Suppressor macrophage treated with lipopolysaccharide for 1 hour (primary cell): ENCODE measurements around the gene AGFG2.
A peak's percentile ranks its signal among the peaks of the same experiment; 100 is the strongest.
"Not testable (repeated sequence)": the region's sequence is repeated elsewhere in the genome, so short reads cannot be mapped to it uniquely, and the experiment has no call there.

Experiments used
- DNase-seq, 3 donors: peaks; one replicate each; pipeline ENCODE4 v3.0.0-alpha.2; 2020 to 2022

AGFG2 gene

DNA sequence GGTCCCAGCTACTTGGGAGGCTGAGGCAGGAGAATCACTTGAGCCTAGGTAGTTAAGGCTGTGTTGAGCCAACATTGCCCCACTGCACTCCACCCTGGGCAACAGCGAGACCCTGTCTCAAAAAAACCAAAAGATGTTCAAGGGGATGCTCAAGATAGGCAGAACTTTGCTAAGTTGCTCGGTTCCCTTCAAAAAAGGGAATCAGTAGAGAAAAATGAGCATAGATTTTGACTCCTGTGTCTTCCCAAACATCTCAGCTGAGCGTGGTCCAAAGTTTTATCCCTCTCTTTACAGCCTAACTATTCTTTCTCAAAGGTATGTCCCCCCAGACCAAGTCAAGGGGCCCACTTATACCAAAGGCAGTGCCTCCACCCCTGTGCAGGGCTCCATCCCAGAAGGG lies 14.0 kb downstream of the AGFG2 start:
- no peak for DNase-seq

DNA sequence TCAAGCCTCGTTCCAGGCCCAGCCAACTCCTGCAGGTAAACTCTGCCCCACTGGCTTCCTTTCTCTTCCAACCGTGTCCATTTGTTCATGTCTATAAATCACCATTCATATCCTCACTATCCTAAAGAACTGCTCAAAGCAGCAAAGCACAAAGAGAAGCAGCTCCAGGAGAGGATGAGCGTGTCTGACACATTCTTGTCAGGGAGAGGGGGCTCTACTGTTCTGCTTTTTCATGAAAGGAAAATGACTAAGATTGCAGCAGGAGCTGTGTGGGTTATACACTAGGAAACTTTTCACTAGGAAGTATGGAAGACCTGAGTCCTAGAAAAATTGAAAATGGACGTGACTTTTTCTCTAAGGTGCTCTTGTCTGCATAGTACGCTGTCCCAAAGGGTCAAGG lies 16.7 kb downstream of the AGFG2 start:
- DNase-seq: peak; percentile 41 to 62 (median 53)

DNA sequence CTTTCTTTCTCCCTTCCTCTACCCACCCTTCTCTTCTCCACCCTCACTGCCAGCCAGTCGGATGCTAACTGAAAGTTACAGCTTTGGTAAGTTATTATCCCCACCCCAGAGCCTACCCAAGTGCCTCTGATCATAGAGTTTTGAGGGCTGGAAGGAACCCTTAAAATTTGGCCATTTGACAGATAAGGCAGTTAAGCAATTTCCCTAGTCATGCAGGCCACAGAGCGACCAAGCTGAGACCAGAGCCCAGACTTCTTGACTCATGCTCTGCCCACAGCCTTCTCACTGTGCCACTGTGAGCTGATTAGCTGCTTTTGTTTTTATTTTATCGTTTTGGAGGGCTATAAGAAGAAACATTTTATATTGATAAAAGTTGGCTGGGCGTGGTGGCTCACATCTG lies 17.5 kb downstream of the AGFG2 start:
- DNase-seq: peak; percentile 74 to 81 (median 77)

DNA sequence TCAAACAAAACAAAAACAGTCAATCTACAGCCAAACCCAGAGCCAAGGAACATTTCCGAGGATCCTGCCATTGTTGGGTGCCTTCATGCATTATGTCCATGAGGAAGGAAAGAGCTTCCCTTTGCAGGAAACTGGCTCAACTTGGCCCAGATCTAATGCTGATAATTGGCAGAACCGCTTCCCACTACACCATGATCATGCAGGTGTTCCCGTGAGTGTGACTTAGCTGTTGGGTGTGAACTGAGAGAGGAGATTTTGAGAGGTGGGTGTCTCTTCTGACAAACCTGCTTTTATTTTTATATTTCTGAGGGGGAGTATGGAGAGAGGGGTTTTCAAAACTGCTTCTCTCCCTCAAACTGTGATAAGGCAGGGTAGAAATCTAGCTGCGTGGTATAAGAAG lies 20.1 kb downstream of the AGFG2 start:
- DNase-seq: no peak

DNA sequence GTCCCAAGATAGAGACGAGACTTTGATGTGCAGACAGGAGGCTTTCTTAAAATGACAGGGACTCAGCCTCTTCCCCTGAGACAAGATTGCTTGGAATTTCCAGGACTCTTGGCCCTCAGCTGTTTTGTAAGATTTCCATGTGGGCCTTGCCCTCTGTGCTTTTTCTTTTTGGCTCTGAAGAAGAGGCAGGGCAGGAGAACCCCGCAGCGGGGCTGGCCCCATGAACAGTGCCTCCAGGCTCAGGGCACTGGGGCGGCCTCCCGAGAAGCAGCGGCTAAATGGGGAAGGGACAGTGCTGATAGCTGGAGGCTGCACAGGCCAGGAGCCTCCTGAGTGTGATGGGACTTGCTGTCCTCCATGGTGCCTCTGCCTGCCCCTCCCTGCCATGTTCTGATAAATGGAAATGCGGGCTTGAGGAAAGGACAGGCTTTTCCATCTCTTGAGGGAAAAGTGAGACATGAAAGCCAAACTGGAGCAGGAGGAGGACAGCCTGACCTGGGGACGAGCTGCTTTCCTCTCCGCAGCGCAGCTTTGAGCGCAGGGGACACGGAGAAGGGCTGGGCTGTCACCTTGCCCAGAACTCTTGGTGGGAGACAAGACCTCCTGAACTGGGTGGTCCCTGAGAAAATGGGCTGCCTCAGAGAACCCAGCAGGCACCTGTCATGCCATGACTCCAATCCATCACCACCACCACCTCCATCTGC lies 22.6 kb downstream of the AGFG2 start:
- DNase-seq: no peak

DNA sequence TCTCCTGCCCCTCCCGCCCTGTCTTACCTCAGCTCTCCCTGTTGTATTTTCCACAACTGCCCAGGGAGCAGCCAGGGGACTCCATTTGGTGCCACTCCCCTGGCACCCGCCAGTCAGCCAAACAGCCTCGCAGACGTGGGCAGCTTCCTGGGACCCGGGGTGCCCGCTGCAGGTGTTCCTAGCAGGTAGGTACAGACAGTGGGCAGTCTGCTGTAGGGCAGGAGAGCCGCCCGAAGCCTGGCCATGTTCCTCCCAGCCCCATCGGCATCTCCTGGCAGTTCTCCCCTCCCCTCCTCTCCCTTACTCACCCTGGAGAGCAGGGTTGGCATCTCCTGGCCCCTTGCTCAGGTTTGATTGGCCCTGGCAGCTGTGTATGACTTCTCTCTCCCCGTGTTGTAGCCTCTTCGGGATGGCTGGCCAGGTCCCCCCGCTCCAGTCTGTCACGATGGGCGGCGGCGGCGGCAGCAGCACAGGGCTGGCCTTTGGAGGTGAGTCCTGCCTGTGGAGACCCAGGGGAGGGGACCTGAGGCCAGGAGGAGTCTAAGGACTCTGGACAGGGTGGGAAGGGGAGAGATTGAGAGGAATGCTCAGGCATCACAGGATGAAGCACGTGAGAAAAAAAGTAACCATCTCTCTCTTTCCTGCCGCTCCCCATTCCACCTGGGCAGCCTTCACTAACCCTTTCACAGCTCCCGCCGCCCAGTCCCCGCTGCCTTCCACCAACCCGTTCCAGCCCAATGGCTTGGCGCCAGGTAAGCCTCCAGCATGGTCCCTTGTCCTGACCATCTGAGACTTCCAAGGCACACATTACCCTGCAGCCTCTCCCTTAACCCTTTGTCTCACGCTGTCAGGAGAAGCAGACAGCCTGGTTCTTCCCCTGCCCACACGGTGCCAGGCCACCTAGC lies 23.4 kb downstream of the AGFG2 start:
- no peak for DNase-seq

DNA sequence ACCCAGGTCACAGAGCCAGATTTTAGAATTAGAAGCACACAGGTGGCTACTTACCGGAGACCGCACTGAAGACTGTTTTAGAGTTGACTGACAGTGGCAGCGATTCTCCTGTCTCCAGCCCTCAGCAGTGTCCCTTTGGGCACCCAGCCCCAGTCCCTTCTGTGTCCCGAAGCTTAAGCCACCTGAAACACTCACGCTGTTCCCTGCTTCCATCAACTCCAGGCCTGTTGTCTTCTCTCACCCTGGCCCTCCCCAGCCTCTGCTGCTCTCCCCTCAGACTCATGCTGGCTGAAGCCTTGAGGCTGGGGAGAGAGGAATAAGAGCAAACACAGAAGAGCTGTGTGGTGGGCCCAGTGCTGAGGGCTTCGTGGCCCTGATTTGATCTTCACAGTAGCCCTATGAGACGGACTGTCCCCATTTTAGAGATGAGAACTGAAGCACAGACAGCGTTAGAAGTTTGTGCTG lies 24.1 kb downstream of the AGFG2 start:
- DNase-seq: no peak

DNA sequence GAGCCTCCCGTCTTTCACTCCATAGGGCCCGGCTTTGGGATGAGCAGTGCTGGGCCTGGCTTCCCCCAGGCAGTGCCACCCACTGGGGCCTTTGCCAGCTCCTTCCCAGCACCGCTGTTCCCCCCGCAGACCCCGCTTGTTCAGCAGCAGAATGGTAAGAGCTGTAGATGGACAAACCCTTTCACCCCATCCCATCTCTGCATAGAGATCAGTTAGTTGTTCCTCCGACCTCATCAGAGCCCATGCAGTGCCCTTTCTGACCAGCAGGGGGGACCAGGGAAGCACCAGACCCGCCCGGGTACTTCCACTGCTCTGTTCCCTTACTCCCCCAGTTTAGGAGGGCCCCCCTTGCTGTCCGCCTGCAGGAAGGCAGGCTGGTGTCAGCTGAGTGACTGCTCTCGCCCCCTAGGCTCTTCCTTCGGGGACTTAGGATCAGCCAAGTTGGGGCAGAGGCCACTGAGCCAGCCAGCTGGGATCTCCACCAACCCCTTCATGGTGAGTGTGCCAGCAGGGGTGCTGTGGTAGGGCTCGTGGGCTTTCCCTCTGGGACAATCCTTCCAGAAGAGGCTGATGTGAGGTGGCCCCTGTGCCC lies 24.9 kb downstream of the AGFG2 start:
- DNase-seq: peak; percentile 80 to 91 (median 83)

DNA sequence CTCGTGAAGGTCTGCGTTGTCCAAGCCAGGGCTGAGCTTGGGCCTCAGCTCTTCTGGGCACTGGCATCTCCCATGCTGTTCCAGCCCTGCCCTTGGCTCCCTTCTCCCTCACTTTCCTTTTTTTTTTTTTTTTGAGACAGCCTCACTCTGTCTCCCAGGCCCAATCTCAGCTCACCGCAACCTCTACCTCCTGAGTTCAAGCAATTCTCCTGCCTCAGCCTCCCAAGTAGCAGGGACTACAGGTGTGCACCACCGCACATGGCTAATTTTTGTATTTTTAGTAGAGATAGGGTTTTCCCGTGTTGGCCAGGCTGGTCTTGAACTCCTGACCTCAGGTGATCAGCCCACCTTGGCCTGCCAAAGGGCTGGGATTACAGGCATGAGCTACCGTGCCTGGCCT lies 25.4 kb downstream of the AGFG2 start:
- DNase-seq: not testable (repeated sequence)

DNA sequence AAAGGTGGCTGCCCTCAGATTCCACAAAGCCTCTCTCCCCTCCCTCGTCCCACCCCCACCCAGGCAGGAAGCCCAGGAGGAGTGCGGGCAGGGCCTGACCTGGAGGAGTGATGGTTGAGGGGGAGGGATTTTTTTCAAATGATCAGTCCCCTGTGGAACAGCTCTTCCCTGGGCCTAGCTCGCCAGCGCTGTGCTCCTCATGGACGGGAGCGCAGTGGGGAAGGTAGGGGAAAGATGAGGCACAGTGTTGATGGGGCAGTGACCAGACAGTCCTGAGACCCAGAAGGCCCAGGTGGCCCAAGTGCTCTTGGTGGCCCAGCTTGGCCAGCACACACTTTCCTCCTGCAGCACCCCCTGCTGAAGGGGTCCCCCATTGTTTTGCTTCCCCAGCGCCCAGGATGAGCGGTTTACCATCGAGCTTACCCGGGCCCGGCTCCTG lies 26.1 kb downstream of the AGFG2 start:
- DNase-seq: no peak

DNA sequence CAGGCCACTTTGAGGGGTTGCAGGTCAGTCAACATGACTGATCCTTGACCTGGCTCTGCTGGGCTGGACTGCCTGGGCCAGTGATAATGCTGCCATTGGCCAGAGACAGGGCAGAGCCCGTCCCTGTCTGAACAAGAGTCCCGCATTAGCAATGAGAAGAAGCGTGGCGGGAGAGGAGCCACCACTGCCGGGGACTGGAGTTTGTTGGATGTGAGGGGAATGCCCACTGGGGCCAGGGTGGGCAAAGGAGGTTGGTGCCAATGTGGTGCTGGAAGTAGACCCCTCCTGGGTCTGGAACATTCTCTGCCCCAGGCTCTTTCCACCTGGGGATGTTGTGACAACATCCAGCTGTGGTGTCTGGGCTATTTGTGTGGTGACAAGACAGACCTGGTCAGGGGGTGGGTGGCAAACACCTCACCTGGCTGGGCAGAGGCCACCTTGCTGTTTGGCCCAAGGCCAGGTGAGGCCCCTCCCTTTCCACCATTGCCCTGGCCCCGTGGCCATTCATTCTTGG lies 27.1 kb downstream of the AGFG2 start:
- no peak for DNase-seq

DNA sequence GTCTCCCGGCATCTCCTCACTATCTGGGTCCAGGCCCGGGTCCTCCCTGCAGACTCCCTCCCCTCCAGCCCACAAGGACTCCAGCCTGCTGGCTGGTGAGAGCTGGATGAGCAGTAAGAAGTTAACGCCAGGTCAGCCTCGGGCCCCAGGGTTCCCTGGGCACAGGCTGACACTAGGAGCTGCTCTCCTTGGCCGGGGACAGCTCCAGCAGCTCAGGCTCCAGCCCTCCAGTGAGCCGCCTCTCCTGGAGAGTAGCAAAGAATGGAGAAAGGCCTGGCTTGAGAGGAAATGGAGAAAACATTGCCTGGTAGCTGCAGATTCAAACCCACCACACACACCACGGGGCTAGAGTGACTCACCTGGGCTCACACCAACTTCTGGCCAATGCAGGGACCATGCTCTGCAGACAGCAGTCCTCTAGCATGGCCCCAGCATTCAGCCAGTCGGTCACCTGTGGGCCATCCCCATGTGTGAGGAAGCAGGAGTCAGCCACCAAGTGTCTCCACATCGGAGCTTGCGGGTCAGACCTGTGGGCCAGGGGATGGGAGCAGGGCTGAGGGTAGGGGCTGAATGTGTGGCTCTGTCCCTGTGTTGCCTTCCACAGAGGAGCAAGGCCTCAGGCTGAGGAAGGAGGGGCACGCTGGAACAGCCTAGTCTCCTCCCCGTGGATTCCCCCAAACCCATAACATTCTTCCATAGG lies 28.2 kb downstream of the AGFG2 start:
- DNase-seq: no peak

DNA sequence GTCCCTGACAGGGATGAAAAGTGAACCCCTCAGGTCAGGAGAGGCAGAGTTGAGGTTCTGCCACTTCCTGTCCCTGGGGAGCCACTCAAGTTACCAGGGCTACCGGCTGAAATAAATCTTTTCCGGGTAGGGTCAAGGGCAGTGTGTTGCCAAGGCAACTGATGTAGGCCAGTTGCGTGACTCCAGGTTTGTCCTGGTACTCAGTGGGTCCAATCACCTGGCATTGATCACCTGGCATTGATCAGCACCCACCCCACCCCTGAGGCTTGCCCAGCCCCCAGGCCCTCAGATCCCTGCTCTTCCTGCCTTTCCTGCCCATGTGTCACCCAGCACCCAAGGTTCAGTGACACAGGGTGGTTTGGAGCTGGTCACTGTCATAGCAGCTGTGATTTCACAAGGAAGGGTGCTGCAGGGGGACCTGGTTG lies 28.8 kb downstream of the AGFG2 start:
- DNase-seq: no peak

DNA sequence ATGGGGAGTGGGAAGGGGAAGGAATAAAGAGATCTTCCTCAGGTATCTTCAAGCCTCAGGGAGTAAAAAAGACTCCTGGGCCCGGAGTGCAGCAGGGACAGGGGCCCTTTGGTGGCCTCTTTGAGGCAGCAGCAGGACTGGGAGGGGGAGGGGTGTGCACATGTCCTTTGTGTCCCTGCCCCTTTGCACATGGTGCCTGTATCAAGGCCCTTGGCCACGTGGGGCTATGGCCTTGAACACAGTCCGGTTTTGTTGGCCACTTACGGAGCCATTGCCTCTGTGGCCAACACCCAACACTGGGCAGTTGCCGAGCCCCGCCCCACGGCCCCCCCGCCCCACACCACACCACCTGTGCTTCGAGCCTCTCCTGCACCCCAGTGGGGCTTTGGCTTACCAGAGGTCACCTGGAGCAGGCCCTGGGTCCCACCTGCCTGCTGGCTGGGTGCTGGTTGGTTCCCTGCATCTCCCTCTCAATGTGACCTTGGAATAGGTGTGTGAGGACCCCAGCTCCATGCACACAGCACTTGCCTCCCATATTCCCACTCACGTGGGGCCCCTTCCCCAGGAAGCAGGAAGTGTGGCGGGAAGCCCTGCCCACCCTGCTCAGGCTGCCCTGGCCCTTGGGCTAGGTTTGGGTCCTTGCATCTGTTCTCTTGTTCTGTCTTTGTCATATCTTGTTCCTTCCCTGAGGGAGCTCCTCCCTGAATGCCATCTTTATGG lies 29.3 kb downstream of the AGFG2 start:
- DNase-seq: no peak

DNA sequence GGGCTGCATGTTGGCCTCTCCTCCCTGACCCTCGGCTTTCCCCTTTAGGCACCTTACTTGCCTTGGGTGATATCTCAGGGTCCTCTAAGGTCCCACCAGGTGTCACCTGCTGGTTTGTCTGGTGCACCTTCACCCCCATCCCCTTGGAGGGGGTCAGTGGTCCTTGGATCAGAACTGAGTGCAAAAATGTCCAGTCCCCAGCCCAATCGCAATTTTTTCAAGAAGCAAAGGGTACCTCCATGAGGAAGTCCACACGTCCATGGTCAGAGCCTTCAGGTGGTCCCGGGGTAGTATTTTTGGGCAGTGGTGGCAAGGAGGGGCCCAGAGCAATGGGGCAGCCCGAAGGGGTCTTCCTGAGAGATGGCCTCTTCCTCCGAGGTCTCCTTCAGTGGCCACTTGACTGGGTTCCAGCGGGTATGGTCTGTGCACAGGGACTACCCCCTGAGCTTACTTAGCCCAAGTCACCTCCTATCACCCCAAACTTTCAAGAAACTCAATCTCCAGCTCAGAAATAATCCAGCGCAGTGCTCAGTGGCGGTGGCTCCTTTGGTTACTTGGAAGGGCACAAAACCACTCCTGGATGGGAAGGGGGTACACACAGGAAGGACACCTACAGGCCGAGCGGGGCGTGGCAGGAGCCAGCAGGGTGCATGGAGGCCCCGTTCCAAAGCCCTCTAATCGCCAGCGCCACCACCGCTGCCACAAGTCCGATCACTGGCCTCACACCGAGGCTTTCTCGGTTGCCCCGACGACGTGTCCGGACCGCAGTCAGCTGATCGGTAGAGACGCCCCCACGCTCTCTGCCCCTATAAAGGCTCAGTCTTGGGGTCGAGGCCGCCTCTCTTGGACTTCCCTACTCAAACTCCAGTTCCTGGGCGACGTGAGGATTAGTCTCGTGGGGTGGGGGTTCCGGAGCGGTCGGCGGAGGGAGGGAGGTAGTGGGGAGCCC lies 30.2 kb downstream of the AGFG2 start:
- DNase-seq: peak; percentile 55 to 72 (median 64)

DNA sequence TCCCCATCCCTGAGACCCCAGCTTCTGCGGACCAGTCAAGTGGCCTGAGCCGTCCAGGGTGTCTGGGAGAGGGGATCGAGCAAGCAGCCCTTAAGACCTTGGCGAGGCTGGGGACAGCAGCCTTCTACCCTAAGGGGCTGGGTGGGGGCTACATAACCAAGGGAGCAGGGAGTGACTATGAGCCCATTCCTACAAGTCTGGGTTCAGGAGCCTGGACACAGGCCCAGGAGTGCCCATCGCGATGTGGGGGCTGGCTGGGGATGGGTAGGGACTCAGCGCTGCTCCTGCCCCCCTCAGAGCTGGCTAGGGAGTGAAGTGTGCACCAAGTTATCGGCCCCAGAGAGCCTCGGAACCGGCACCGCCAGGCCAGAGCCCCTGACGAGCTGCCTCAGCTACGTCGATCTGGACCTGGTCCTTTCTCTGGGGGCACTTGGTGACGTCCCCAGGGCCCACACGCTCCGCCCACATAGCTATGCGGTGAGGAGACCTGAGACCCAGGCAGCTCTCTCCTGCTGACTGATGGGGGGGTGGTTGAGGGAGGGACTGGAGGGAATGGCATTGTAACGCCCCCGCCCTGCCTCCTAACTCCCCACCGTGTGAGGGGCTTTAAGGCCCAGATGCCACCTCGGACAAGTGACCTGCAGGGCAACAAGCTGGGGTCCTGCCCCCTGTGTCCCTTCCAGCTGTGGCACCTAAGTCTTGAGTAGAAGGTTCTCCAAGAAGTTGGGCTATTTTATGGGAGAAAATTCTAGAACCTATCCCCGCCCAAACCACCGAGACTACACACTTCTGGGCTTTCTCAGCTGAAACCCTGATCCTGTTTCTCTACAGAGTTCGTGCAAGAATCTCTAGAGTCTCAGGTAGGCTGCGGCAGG lies 32.2 kb downstream of the AGFG2 start:
- DNase-seq: no peak

DNA sequence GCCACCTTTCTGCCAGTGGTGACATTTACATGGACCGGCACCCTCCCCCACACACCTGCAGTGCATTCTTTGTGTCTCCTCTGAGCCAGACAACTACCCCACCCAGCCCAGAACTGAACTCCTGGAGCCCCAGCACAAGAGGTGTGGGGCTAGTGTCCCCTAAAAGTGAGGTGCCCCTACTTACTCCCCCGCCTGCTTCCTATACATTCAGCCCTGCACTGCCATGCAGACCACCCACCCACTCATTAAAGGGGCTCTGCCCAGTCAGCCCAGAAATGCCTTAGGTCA lies 32.8 kb downstream of the AGFG2 start:
- no peak for DNase-seq

DNA sequence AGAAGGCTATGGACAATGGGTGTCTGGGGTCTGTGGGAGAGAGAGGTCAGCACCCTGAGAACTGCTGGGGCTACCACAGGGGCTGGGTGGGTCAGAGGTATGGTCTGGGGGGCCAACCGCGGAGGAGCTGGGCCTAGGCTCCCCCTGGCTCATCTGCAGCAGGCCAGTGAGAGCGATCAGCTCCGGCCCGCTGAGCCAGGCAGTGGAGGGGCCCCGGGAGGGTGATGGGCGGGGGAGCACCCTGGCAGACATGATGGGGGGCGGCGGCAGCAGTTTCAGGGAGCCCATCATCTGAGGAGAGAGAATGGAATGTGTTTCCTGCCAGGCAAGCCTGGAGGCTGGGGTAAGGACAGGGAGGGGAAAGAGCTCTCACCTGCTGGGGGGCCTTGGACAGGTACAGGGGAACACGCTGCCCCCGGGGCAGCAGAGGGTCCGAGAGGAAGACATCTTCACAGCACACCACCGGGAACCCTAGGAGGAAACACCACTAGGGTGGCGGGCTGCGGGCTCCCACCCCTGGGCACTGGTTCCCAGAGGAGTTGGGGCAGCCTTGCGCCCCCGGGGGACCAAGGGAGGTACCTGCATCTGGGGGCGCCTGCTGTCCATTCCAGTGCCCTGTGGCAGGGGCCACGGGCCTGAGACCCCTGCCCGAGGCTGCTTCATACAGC lies 33.4 kb downstream of the AGFG2 start:
- DNase-seq: no peak

DNA sequence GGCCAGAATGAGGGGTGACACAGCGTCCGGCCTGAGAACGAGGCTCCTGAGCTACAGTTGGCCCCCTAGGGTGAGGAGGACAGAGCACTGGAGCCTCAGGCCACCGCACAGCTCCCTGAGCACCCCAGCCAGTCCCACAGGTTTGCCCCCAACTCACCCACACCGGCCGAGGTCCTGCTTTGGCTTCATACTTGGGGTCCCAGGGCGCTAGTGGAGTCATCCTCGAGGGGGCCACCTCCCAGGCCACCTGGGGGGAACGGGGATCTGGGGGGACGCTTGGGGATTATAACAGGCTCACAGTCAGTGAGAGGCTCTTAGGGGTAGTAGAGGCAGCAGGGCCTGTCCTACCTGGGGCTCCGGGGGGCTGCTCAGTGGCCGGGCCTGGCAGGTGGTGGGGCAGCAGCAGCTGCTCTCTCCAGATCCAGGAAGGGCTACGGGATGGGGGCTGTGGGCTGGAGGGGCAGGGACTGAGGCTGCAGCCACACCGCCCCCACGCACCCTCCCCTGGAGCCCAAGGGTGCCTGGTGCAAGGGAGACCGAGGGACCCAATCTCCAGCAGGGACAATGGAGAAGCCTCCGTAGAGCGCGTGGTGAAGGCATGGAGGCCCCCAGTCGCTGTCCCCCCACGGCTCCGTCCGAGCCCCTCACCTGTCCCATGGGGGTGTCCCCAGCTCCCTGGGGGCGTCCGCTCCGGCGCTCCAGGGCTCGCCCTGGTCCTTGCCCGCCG lies 34.1 kb downstream of the AGFG2 start:
- DNase-seq: no peak
